Gastroesophageal sphincter (tissue), 4 donors: Measurements from ENCODE around the gene PLS3. TPM values are rescaled to one million over a fixed set of nuclear protein-coding genes. Genes with fewer than 3 reads are reported as not detected.

Source experiments
- ATAC-seq: fragments of 150-250 bp; one replicate; pipeline ENCODE4 v1.9.1; 2016; ENCODE audit warnings: mild to moderate bottlenecking, moderate library complexity
- H3K27ac ChIP-seq, 4 donors: fragments of 200-600 bp; sonication (generic) in 3 of 4; 1 replicate in 3 of 4; 2 replicates in 1 of 4; pipeline ENCODE4 v1.5.1; 2016 to 2019
- H3K27me3 ChIP-seq: fragments of 200-600 bp; sonication (generic); one replicate; pipeline ENCODE4 v1.5.1; 2019
- H3K36me3 ChIP-seq, 2 donors: fragments of 200-600 bp; sonication (generic); one replicate each; pipeline ENCODE4 v1.5.1; 2019; ENCODE audit warnings: control low read depth in 1 of 2
- H3K4me1 ChIP-seq, 3 donors: fragments of 200-600 bp; sonication (generic); 1 replicate in 2 of 3; 2 replicates in 1 of 3; pipeline ENCODE4 v1.5.1; 2016 to 2019; ENCODE audit warnings: control low read depth in 2 of 3
- H3K4me3 ChIP-seq, 2 donors: fragments of 200-600 bp; sonication (generic); one replicate each; pipeline ENCODE4 v1.5.1; 2019; ENCODE audit warnings: mild to moderate bottlenecking in 1 of 2, moderate library complexity in 1 of 2
- H3K9me3 ChIP-seq, 3 donors: fragments of 200-600 bp; sonication (generic); one replicate each; pipeline ENCODE4 v1.5.1; 2017 to 2019; ENCODE audit warnings: control low read depth in 2 of 3
- CTCF ChIP-seq, 4 experiments: fragments of 200-600 bp in 2 of 4; fragments of 450-650 bp in 2 of 4; sonication (generic) in 1 of 4; IDR thresholded peaks; one replicate each; pipeline ENCODE4 v1.5.1; 2017 to 2019; ENCODE audit warnings: antibody characterized with exemption in 4 of 4, mild to moderate bottlenecking in 2 of 4, moderate library complexity in 2 of 4
- EP300 ChIP-seq: sonication (generic); formaldehyde crosslinking; IDR thresholded peaks from one replicate; pipeline ENCODE4 v1.6.1; 2017; ENCODE audit warnings: antibody characterized with exemption, mild to moderate bottlenecking
- POLR2A ChIP-seq, 2 donors: fragments of 450-650 bp; IDR thresholded peaks; one replicate each; pipeline ENCODE4 v1.6.1; 2017; ENCODE audit warnings: antibody characterized with exemption in 2 of 2, mild to moderate bottlenecking in 2 of 2, moderate library complexity in 1 of 2
- POLR2AphosphoS5 ChIP-seq: sonication (generic); formaldehyde crosslinking; IDR thresholded peaks from one replicate; pipeline ENCODE4 v1.6.1; 2017; ENCODE audit warnings: antibody characterized with exemption
- WGBS, 2 donors: methylation state at CpG; one replicate each; pipeline ENCODE4 v1.1.5; 2018; ENCODE audit warnings: low coverage in 1 of 2; 5-methylcytosine and 5-hydroxymethylcytosine counted together
- total RNA-seq, 4 donors: library from RNA; depleted of rRNA; stranded (reverse); fragments of >200 nt; gene quantifications; one replicate each; pipeline ENCODE4 v1.1.0, GENCODE V29; 2016

PLS3 gene
- total RNA-seq, 4 donors from 2014 or later: 83.5 to 134 (median 114) TPM

DNA sequence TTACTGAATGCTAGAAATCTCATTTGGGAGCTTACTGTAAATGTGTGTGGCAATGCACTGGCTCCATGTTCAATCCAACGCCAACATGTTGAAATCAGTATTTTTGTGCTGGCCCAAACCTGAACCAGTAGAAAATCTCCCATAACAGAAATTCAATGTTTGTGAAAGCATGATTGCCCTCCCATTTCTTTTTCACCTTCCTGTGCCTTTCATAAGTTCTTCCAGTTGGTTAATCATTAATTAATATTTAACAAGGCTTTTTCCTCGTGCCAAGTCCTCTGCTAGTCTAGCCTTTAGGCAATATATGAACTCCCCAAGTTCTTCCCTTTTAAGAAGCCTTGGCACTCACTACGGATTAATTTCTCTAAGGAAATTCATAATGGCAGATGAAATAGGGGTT is 1.3 kb upstream of the PLS3 start:
- no peaks in the 10 kb centered on the region for H3K27me3 ChIP-seq

GRCh38 chrX:115560211-115560977 is 580 bp upstream of the PLS3 start:
- Histone ChIP-seq H3K27ac (peak overlapping the region; percentile 89 to 92 (median 90)), H3K36me3 (no peaks in the 10 kb centered on the region), H3K27me3 (no peaks in the 10 kb centered on the region), H3K4me3 (peak overlapping the region; percentile 66 to 99), H3K4me1 (peaks cover 0 to 16% (median 0%) of the 10 kb centered on the region in 3 donors), H3K9me3 (no peaks in the 10 kb centered on the region)
- WGBS, 2 donors: 26 to 37% methylated on average over 6 to 8 of the region's 10 CpGs
- no peak for TF ChIP-seq CTCF (IDR thresholded peaks at IDR 0.05)
- no peak for TF ChIP-seq POLR2AphosphoS5
- TF ChIP-seq EP300: no peak
- TF ChIP-seq POLR2A (IDR thresholded peaks at IDR 0.05): no peak
- ATAC-seq: peak; percentile 1

More for the DNA sequence above, 1.3 kb upstream of the PLS3 start:
- 66 to 93% methylated on average over 2 to 3 of the region's 3 CpGs for WGBS, 2 donors
- Histone ChIP-seq H3K4me1 (peaks cover 0 to 16% (median 0%) of the 10 kb centered on the region in 3 donors), H3K9me3 (no peaks in the 10 kb centered on the region), H3K4me3 (no peak overlapping the region), H3K27ac (no peak overlapping the region), H3K36me3 (no peaks in the 10 kb centered on the region)
- no peak for ATAC-seq
- no peak for TF ChIP-seq EP300

DNA sequence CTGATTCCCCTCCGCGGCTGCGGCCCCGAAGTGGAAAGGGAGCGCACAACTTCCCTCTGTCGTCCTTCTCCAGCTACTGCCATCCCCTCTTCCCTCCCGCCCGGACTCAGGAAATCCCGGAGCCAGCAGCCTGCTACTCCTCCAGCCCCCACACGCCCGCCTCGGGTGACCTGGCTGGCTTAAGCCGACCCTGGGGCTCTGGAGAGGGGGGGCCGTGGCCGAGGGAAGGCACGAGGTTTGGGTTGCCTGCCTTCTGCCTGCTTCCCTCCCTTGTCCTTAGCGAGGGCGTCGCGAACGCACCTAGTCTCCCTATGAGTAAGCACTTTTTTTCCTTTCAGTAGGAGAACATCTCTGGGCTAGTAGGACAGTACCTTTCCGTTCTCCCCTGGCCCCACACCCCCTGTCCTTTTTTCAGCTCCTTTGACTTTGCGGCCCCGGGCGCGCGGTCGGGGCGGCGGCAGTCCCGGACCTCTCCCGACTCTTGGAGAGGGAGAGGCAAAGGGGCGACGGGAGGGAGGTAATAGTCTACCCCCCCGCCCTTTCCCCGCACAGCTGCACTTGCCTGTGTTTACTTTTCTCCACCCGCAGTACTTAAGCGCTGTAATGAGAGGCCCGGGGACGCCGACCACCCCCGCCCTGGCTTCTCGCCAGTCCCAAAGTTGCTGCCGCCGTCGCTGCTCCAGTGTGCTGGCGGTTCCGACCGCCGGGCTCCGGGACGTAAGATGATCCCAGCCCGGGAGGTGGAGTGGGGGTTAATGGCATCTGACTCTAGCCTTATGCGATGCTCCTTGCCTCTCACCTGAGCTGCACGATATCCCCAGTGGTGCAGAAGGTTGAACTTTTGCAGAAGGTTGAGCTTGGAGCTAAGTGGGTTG is 868 bp downstream of the PLS3 start:
- H3K4me3 ChIP-seq: peak overlapping the region; percentile 66 to 99
- H3K27me3 ChIP-seq: no peaks in the 10 kb centered on the region
- 11% methylated on average over 12 of the region's 55 CpGs; no CpG with 5 or more reads in 1 of the 2 donors for WGBS, 2 donors
- H3K27ac ChIP-seq: peak overlapping the region; percentile 89 to 92 (median 90)
- H3K4me1 ChIP-seq: peaks cover 0 to 22% (median 0%) of the 10 kb centered on the region in 3 donors
- TF ChIP-seq EP300: no peak
- TF ChIP-seq POLR2A (IDR thresholded peaks at IDR 0.05): peak in 1 of 2 donors; percentile 20
- peak in 1 of 4 experiments; percentile 13 for TF ChIP-seq CTCF (IDR thresholded peaks at IDR 0.05)
- TF ChIP-seq POLR2AphosphoS5: no peak
- ATAC-seq: peak; percentile 50
- no peaks in the 10 kb centered on the region for H3K9me3 ChIP-seq
- H3K36me3 ChIP-seq: no peaks in the 10 kb centered on the region

- H3K4me3 ChIP-seq: peak overlapping the region; percentile 66 to 99
- TF ChIP-seq POLR2A (IDR thresholded peaks at IDR 0.05): no peak
- no peak for TF ChIP-seq CTCF (IDR thresholded peaks at IDR 0.05)
- TF ChIP-seq POLR2AphosphoS5: peak; percentile 11
- no peaks in the 10 kb centered on the region for H3K27me3 ChIP-seq
- 0 to 6% methylated on average over 2 to 9 of the region's 9 CpGs for whole genome bisulfite sequencing, 2 donors
- ATAC-seq: no peak
- no peaks in the 10 kb centered on the region for H3K9me3 ChIP-seq
- H3K27ac ChIP-seq: peak overlapping the region; percentile 89 to 92 (median 90)
- peaks cover 0 to 22% (median 0%) of the 10 kb centered on the region in 3 donors for H3K4me1 ChIP-seq
- no peaks in the 10 kb centered on the region for H3K36me3 ChIP-seq
Observed at GRCh38 chrX:115562480-115562847, 1.5 kb downstream of the PLS3 start.

DNA sequence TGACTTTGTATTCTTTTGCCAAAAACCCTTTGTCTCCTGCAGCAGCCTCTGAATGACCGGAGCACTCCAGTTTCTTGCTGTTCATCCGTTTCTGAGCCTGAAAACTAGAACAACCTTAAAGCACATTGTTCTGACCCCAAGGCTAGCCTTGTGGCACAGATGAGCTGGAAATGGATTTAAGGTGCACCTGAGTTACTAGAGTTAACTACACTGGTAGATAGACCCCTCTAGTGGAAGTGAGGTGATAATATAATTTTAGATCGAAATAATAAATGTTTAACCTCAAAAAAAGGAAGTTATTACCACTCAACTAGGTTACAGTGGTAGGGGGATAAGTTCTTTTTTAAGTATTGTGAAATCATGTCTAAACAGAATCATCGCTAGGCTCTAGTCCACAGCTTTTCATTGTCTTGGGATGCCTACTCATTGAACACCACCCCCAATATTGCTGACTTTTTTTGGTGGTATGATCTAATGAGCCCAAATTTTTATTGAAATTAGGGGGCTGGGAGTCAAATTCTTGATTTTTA is 2.7 kb downstream of the PLS3 start:
- Histone ChIP-seq H3K36me3 (no peaks in the 10 kb centered on the region), H3K27ac (peak overlapping the region; percentile 1 to 92 (median 90)), H3K4me3 (peak overlapping the region in 1 of 2 donors; percentile 66), H3K27me3 (no peaks in the 10 kb centered on the region), H3K4me1 (peaks cover 0 to 22% (median 0%) of the 10 kb centered on the region in 3 donors), H3K9me3 (no peaks in the 10 kb centered on the region)
- 25 to 29% methylated on average over 2 to 3 of the region's 4 CpGs for WGBS, 2 donors
- TF ChIP-seq CTCF (IDR thresholded peaks at IDR 0.05) (no peak), POLR2A (IDR thresholded peaks at IDR 0.05) (no peak), POLR2AphosphoS5 (no peak), EP300 (no peak)
- no peak for ATAC-seq
